Endodermal cell (in vitro differentiated cells): ENCODE data around the gene P2RX2. TPM values are rescaled to one million over a fixed set of nuclear protein-coding genes. Genes with fewer than 3 reads are reported as not detected.

Experiments used
- DNase-seq: peaks from one replicate; pipeline ENCODE4 v3.0.0-alpha.2; 2017
- H3K27ac ChIP-seq: 2 replicates; pipeline ENCODE4 v1.5.1; 2013; ENCODE audit warnings: mild to moderate bottlenecking, low read depth, low read length, moderate library complexity
- H3K27me3 ChIP-seq: 2 replicates; pipeline ENCODE4 v1.6.1; 2013; ENCODE audit warnings: mild to moderate bottlenecking, low read length, moderate library complexity; ENCODE audit not compliant: insufficient read depth, control insufficient read depth, poor library complexity, severe bottlenecking
- H3K36me3 ChIP-seq: 2 replicates; pipeline ENCODE4 v1.7.0; 2013; ENCODE audit warnings: mild to moderate bottlenecking, low read length, moderate library complexity; ENCODE audit not compliant: control insufficient read depth, insufficient read depth
- H3K4me1 ChIP-seq: one replicate; pipeline ENCODE4 v1.7.0; 2013; ENCODE audit warnings: low read length; ENCODE audit not compliant: control insufficient read depth, insufficient read depth
- H3K4me3 ChIP-seq: 2 replicates; pipeline ENCODE4 v1.5.1; 2013; ENCODE audit warnings: mild to moderate bottlenecking, low read length, moderate library complexity
- H3K9ac ChIP-seq: 2 replicates; pipeline ENCODE4 v1.6.1; 2013; ENCODE audit warnings: mild to moderate bottlenecking, low read length, moderate library complexity; ENCODE audit not compliant: poor library complexity, severe bottlenecking; ENCODE audit errors: extremely low read depth
- H3K9me3 ChIP-seq: 2 replicates; pipeline ENCODE4 v1.6.1; 2013; ENCODE audit warnings: mild to moderate bottlenecking, low read length, moderate library complexity; ENCODE audit not compliant: control insufficient read depth
- H3K27ac Mint-ChIP-seq: 2 replicates; pipeline ENCODE4 v1.8.0; 2020; ENCODE audit warnings: mixed read lengths
- H3K27me3 Mint-ChIP-seq: 2 replicates; pipeline ENCODE4 v1.8.0; 2021; ENCODE audit warnings: mild to moderate bottlenecking, mixed read lengths; ENCODE audit not compliant: insufficient read depth
- H3K36me3 Mint-ChIP-seq: 2 replicates; pipeline ENCODE4 v1.8.0; 2020; ENCODE audit warnings: low read depth, mixed read lengths
- H3K4me1 Mint-ChIP-seq: 2 replicates; pipeline ENCODE4 v1.8.0; 2020; ENCODE audit warnings: mixed read lengths
- H3K4me3 Mint-ChIP-seq: 2 replicates; pipeline ENCODE4 v1.8.0; 2020; ENCODE audit warnings: mild to moderate bottlenecking, moderate library complexity, mixed read lengths
- H3K9me3 Mint-ChIP-seq: 2 replicates; pipeline ENCODE4 v1.8.0; 2020; ENCODE audit warnings: mild to moderate bottlenecking, mixed read lengths
- CTCF ChIP-seq: fragments of 200-600 bp; sonication (generic); conservative IDR thresholded peaks from 2 replicates; pipeline ENCODE4 v1.5.0; 2021; ENCODE audit warnings: antibody characterized with exemption, mild to moderate bottlenecking
- WGBS, 2 experiments: methylation state at CpG; one replicate each; pipeline versions ENCODE4 v1.1.5 to v1.1.7; 2013; ENCODE audit warnings: missing lambda C conversion rate in 2 of 2, mixed read lengths in 1 of 2; ENCODE audit not compliant: insufficient coverage in 1 of 2, insufficient read length in 1 of 2; 5-methylcytosine and 5-hydroxymethylcytosine counted together
- total RNA-seq, 2 donors: library from RNA; stranded (reverse); fragmentation: NEBNext Ultra II Directional in 1 of 2; extraction: Animal tissue kit (Norgen Biotek cat#: 25700) in 1 of 2; gene quantifications; 2 replicates in 1 of 2; 3 replicates in 1 of 2; pipeline ENCODE4 v1.2.1, GENCODE V29; 2021

P2RX2 gene
- total RNA-seq, 2 donors from 2014 or later, result 0.97 to 2.8 TPM

GRCh38 chr12:132637811-132638210 is 19.2 kb downstream of the P2RX2 start:
- Histone ChIP-seq H3K4me3 (no peak overlapping the region), H3K9me3 (no peaks in the 10 kb centered on the region), H3K27me3 (no peaks in the 10 kb centered on the region), H3K27ac (no peak overlapping the region), H3K9ac (no peak overlapping the region), H3K36me3 (peaks cover 88% of the 10 kb centered on the region), H3K4me1 (no peaks in the 10 kb centered on the region)
- DNase-seq, result no peak
- peaks cover 71% of the 10 kb centered on the region for H3K36me3 Mint-ChIP-seq
- no peak overlapping the region for H3K27ac Mint-ChIP-seq
- no peaks in the 10 kb centered on the region for H3K27me3 Mint-ChIP-seq
- H3K4me3 Mint-ChIP-seq, result no peak overlapping the region
- H3K9me3 Mint-ChIP-seq, result no peaks in the 10 kb centered on the region
- no peaks in the 10 kb centered on the region for H3K4me1 Mint-ChIP-seq
- WGBS, 2 experiments, result 92 to 95% methylated on average over 16 to 18 of the region's 18 CpGs
- TF ChIP-seq CTCF, result no peak

DNA sequence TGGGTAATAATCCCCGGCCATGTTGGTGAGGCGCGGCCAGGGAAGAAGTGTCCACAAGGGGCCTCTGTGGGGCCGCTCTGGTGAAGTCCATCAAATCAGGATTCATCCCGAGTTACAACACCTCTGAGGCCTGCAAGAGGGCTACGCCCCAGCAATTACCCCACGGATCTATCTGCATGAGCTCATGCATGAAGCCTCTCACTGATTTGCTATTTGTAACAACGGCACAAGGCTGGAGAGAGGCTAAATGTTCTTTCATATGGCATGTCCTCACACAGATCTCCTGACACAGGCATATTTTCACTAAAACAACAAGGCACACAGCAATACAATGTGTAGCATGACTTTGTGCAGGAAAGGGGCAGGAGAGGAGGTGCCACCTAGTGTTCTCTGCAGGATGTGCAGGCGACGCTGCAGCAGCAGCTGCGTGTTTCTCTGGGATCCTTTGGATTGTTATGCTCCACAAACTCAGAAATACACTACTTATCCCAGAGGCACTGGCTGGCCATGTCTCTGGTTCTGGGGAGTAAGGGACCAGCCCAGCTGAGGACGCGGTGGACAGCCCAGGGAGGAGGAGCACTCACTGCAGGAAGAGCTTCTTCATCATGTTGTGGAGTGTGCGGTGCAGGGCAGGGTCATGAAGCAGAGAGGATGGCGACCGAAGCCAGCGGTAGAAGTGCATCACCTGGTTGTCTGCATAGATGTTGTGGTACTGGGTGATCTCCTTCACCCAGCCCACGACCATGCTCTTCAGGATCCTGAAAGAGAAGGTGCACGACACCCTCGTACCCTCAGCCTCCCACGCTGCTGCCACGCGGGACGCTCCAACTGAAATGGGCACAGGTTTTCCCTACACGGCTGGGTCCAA is 20.2 kb downstream of the P2RX2 start:
- no peaks in the 10 kb centered on the region for H3K27me3 ChIP-seq
- TF ChIP-seq CTCF, result peak; percentile 83
- H3K4me1 ChIP-seq, result no peaks in the 10 kb centered on the region
- H3K4me3 ChIP-seq, result no peak overlapping the region
- Mint-ChIP-seq H3K4me3 (no peak overlapping the region), H3K27ac (peak overlapping the region; percentile 15), H3K4me1 (no peaks in the 10 kb centered on the region), H3K9me3 (no peaks in the 10 kb centered on the region), H3K27me3 (no peaks in the 10 kb centered on the region), H3K36me3 (peaks cover 65% of the 10 kb centered on the region)
- peaks cover 88% of the 10 kb centered on the region for H3K36me3 ChIP-seq
- DNase-seq, result peak; percentile 84
- WGBS, 2 experiments, result 88 to 89% methylated on average over 20 to 25 of the region's 25 CpGs
- H3K27ac ChIP-seq, result no peak overlapping the region
- no peaks in the 10 kb centered on the region for H3K9me3 ChIP-seq
- H3K9ac ChIP-seq, result no peak overlapping the region

DNA sequence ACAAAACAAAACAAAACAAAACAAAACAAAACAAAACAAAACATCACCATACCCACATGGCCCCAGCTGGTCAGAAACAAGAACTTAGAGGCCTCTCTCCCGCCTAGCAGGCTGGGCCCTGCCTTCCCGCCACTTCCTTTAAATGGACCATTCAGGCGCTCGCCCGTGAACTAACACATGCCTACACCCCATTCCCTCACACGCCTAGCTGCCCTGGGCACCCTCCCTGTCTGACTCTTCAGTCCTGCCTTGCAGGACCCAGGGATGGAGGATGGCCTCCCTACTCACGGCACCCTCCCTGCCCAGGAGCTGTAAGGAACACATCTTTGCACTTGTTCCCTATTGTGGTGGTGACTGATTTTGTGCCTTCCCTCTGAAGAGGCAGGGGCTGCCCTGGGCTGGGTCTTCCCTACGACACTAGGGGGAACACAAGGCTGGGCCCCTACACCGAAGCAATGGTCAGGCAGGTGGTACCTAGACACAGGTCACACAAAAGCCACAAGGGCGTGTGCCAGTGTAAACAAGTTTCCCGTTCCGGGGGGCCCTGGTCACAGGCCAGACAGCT is 21.5 kb downstream of the P2RX2 start:
- Mint-ChIP-seq H3K27ac (no peak overlapping the region), H3K9me3 (no peaks in the 10 kb centered on the region), H3K4me1 (no peaks in the 10 kb centered on the region), H3K27me3 (no peaks in the 10 kb centered on the region), H3K36me3 (peaks cover 58% of the 10 kb centered on the region), H3K4me3 (no peak overlapping the region)
- TF ChIP-seq CTCF, result no peak
- Histone ChIP-seq H3K27me3 (no peaks in the 10 kb centered on the region), H3K9ac (no peak overlapping the region), H3K9me3 (no peaks in the 10 kb centered on the region), H3K36me3 (peaks cover 81% of the 10 kb centered on the region), H3K4me3 (no peak overlapping the region), H3K27ac (no peak overlapping the region), H3K4me1 (no peaks in the 10 kb centered on the region)
- 96 to 100% methylated on average over 5 to 12 of the region's 12 CpGs for WGBS, 2 experiments
- DNase-seq, result peak; percentile 42
